Measurements from ENCODE around the gene ARHGAP26.

The ARHGAP26 gene

GRCh38 chr5:142945321-142945720, 175.1 kb downstream of the ARHGAP26 start:
- no peak for TF ChIP-seq CTCF (conservative IDR thresholded peaks at IDR 0.05; ENCODE audit: low read depth, low read length)
- H3K27ac ChIP-seq = no peak overlapping the region
- H3K9ac ChIP-seq = no peak overlapping the region
- H3K79me2 ChIP-seq (ENCODE audit: insufficient read depth, low read depth) = no peaks in the 10 kb centered on the region
- no peak overlapping the region for H3K4me3 ChIP-seq (IDR thresholded peaks at IDR 0.05; ENCODE audit: insufficient read depth, low read depth, low read length)
- H4K20me1 ChIP-seq (ENCODE audit: insufficient read depth) = no peaks in the 10 kb centered on the region
- no peak overlapping the region for H3K4me2 ChIP-seq
- no peak overlapping the region for H2AFZ ChIP-seq (ENCODE audit: low read depth)
- H3K36me3 ChIP-seq (ENCODE audit: insufficient read depth) = no peaks in the 10 kb centered on the region
- H3K27me3 ChIP-seq (ENCODE audit: insufficient read depth, low read depth) = no peaks in the 10 kb centered on the region
- peaks cover 28% of the 10 kb centered on the region for H3K4me1 ChIP-seq (ENCODE audit: low read depth, poor library complexity, severe bottlenecking)

- H2AFZ ChIP-seq (ENCODE audit: low read depth) = no peak overlapping the region
- no peak overlapping the region for H3K9ac ChIP-seq
- H3K79me2 ChIP-seq (ENCODE audit: insufficient read depth, low read depth) = no peaks in the 10 kb centered on the region
- H3K27ac ChIP-seq = no peak overlapping the region
- peaks cover 28% of the 10 kb centered on the region for H3K4me1 ChIP-seq (ENCODE audit: low read depth, poor library complexity, severe bottlenecking)
- TF ChIP-seq CTCF (conservative IDR thresholded peaks at IDR 0.05; ENCODE audit: low read depth, low read length) = no peak
- H3K4me3 ChIP-seq (IDR thresholded peaks at IDR 0.05; ENCODE audit: insufficient read depth, low read depth, low read length) = no peak overlapping the region
- no peaks in the 10 kb centered on the region for H3K36me3 ChIP-seq (ENCODE audit: insufficient read depth)
- no peaks in the 10 kb centered on the region for H3K27me3 ChIP-seq (ENCODE audit: insufficient read depth, low read depth)
- no peak overlapping the region for H3K4me2 ChIP-seq
- H4K20me1 ChIP-seq (ENCODE audit: insufficient read depth) = no peaks in the 10 kb centered on the region
Observed at GRCh38 chr5:142945845-142946244, 175.7 kb downstream of the ARHGAP26 start.

GRCh38 chr5:142946547-142947426, 176.6 kb downstream of the ARHGAP26 start:
- Histone ChIP-seq H3K4me1 (ENCODE audit: low read depth, poor library complexity, severe bottlenecking) (peaks cover 23% of the 10 kb centered on the region), H3K36me3 (ENCODE audit: insufficient read depth) (no peaks in the 10 kb centered on the region), H3K4me3 (IDR thresholded peaks at IDR 0.05; ENCODE audit: insufficient read depth, low read depth, low read length) (no peak overlapping the region), H2AFZ (ENCODE audit: low read depth) (no peak overlapping the region), H3K9ac (no peak overlapping the region), H3K27me3 (ENCODE audit: insufficient read depth, low read depth) (no peaks in the 10 kb centered on the region), H4K20me1 (ENCODE audit: insufficient read depth) (no peaks in the 10 kb centered on the region), H3K4me2 (peak overlapping the region; percentile 43; the same call in 1 of the 2 replicates), H3K27ac (no peak overlapping the region), H3K79me2 (ENCODE audit: insufficient read depth, low read depth) (no peaks in the 10 kb centered on the region)
- TF ChIP-seq CTCF (conservative IDR thresholded peaks at IDR 0.05; ENCODE audit: low read depth, low read length) = no peak

- Histone ChIP-seq H3K27ac (no peak overlapping the region), H3K36me3 (ENCODE audit: insufficient read depth) (no peaks in the 10 kb centered on the region), H3K4me2 (peak overlapping the region; percentile 8; the same call in 1 of the 2 replicates)
Observed at GRCh38 chr5:142947427-142947709, 177.2 kb downstream of the ARHGAP26 start.

More at GRCh38 chr5:142947427-142947709, 177.2 kb downstream of the ARHGAP26 start:
- no peak overlapping the region for H3K9ac ChIP-seq
- H3K4me1 ChIP-seq (ENCODE audit: low read depth, poor library complexity, severe bottlenecking) = peaks cover 23% of the 10 kb centered on the region
- no peaks in the 10 kb centered on the region for H3K79me2 ChIP-seq (ENCODE audit: insufficient read depth, low read depth)
- no peak for TF ChIP-seq CTCF (conservative IDR thresholded peaks at IDR 0.05; ENCODE audit: low read depth, low read length)
- no peak overlapping the region for H2AFZ ChIP-seq (ENCODE audit: low read depth)
- H4K20me1 ChIP-seq (ENCODE audit: insufficient read depth) = no peaks in the 10 kb centered on the region
- H3K27me3 ChIP-seq (ENCODE audit: insufficient read depth, low read depth) = no peaks in the 10 kb centered on the region
- no peak overlapping the region for H3K4me3 ChIP-seq (IDR thresholded peaks at IDR 0.05; ENCODE audit: insufficient read depth, low read depth, low read length)
